ENCODE measurements around the gene RBM33.
"Not testable (repeated sequence)": the region's sequence is repeated elsewhere in the genome, so short reads cannot be mapped to it uniquely, and the experiment has no call there.

RBM33 gene

DNA sequence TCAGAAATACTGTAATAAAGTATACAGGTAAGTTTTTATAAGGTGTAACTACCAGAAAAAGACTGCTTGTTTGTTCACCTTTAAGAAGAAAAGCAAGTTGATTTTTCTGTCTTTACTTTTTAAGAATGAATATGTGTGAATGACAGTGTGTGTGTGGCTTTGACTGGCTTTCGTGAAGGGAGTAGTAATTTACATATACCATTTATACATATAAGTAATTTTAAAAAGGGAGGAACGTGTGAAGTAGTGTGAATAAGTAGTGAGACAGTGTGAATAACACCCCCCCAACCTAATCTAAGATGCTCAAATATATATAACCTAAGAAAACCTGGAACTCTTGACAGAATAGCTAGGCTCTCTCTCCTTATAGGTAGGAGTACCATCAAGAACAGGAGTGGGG lies 33.2 kb downstream of the RBM33 start:
- no peak overlapping the region for H2AFZ ChIP-seq (ENCODE audit: low read depth, low read length)
- H3K36me3 ChIP-seq (ENCODE audit: insufficient read depth, low read length): peaks cover 61% of the 10 kb centered on the region
- no peaks in the 10 kb centered on the region for H3K4me1 ChIP-seq (ENCODE audit: insufficient read depth, low read length)
- no peaks in the 10 kb centered on the region for H3K9me3 ChIP-seq (ENCODE audit: low read length)
- H3K4me3 ChIP-seq (ENCODE audit: low read length): no peak overlapping the region
- H3K27me3 ChIP-seq (ENCODE audit: insufficient read depth, low read length): no peaks in the 10 kb centered on the region

- H3K9me3 ChIP-seq (ENCODE audit: low read length): no peaks in the 10 kb centered on the region
- no peak overlapping the region for H2AFZ ChIP-seq (ENCODE audit: low read depth, low read length)
- no peak overlapping the region for H3K4me3 ChIP-seq (ENCODE audit: low read length)
- peaks cover 67% of the 10 kb centered on the region for H3K36me3 ChIP-seq (ENCODE audit: insufficient read depth, low read length)
- peaks cover 2% of the 10 kb centered on the region for H3K4me1 ChIP-seq (ENCODE audit: insufficient read depth, low read length)
- H3K27me3 ChIP-seq (ENCODE audit: insufficient read depth, low read length): no peaks in the 10 kb centered on the region
These were observed 35.7 kb downstream of the RBM33 start for GRCh38 chr7:155680124-155680523.

DNA sequence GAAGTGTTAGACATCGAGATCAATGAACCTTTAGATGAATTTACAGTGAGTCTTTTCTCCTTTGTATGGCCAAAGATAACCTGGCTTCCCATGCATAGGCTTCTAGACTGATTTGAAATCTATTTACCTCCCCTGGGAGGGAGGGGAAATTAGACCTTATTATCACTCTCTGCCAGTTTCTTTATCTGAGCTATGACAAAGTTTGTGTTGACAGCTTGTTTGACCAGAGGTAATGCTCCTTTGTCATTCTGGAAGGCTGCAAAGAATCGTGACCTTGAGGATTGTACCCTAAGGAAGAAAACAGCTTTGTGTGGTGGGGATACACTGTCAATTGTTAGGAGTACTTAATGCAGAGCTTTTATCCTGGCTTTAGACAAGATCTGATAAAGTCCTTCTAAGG lies 36.4 kb downstream of the RBM33 start:
- H2AFZ ChIP-seq (ENCODE audit: low read depth, low read length): no peak overlapping the region
- peaks cover 70% of the 10 kb centered on the region for H3K36me3 ChIP-seq (ENCODE audit: insufficient read depth, low read length)
- H3K9me3 ChIP-seq (ENCODE audit: low read length): peaks cover 2% of the 10 kb centered on the region
- H3K27me3 ChIP-seq (ENCODE audit: insufficient read depth, low read length): no peaks in the 10 kb centered on the region
- H3K4me3 ChIP-seq (ENCODE audit: low read length): no peak overlapping the region
- H3K4me1 ChIP-seq (ENCODE audit: insufficient read depth, low read length): peaks cover 2% of the 10 kb centered on the region

DNA sequence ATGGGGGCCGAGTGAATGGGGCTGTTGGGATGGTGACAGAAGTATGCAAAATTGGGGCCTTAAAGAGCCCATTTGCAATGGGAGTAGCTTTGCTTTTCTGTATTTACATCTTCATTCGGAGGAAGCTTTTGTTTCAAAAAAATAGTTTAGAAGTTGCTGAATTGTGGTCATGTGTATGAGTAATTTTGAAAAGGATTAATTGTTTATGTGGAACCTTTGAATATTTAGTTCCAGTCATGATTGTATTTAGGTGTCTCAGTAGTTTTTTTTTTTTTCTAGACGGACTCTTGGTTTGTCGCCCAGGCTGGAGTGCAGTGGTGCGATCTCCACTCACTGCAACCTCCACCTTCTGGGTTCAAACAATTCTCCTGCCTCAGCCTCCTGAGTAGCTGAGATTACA lies 37.2 kb downstream of the RBM33 start:
- peaks cover 5% of the 10 kb centered on the region for H3K9me3 ChIP-seq (ENCODE audit: low read length)
- no peaks in the 10 kb centered on the region for H3K27me3 ChIP-seq (ENCODE audit: insufficient read depth, low read length)
- H3K4me3 ChIP-seq (ENCODE audit: low read length): no peak overlapping the region
- H3K4me1 ChIP-seq (ENCODE audit: insufficient read depth, low read length): peaks cover 2% of the 10 kb centered on the region
- peaks cover 65% of the 10 kb centered on the region for H3K36me3 ChIP-seq (ENCODE audit: insufficient read depth, low read length)
- no peak overlapping the region for H2AFZ ChIP-seq (ENCODE audit: low read depth, low read length)

DNA sequence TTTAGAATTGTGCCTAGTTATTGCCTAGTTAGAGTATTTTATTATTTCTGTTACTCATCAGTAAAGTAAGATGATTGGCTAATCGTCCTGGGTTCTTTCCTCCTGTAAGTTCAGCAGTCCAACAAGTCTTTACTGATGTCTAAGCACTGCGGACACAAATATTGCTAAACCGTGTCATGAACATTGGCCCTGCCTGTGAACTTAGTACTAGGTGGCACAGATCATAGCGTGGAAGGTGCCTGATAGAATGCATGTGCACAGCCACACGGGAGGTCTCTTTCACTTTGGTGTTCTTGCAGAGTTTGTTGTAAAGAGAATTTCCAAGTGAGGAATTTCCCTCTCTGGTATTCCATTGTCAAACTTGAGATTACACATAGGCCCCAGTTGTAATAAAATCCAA lies 38.0 kb downstream of the RBM33 start:
- no peaks in the 10 kb centered on the region for H3K27me3 ChIP-seq (ENCODE audit: insufficient read depth, low read length)
- peaks cover 5% of the 10 kb centered on the region for H3K9me3 ChIP-seq (ENCODE audit: low read length)
- peaks cover 62% of the 10 kb centered on the region for H3K36me3 ChIP-seq (ENCODE audit: insufficient read depth, low read length)
- H3K4me3 ChIP-seq (ENCODE audit: low read length): no peak overlapping the region
- peaks cover 2% of the 10 kb centered on the region for H3K4me1 ChIP-seq (ENCODE audit: insufficient read depth, low read length)
- no peak overlapping the region for H2AFZ ChIP-seq (ENCODE audit: low read depth, low read length)

DNA sequence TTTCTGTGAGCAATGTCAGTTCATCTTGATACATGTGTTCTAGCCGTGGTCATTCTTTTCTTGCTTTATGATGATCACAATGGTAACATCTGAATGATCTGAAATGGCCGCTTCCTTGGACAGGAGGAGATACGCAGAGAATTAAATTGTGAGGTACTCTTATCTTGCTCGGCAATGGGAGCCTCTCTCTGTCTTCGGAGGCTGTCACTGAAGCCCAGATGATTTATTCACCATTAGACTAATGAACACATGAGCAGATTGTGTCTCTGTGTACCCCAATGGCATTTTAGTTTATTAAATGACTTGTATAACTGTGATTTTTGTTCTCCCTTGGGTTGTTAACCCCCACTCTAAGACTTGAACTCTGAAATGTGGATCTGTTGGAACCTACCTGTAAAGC lies 38.6 kb downstream of the RBM33 start:
- H2AFZ ChIP-seq (ENCODE audit: low read depth, low read length): no peak overlapping the region
- H3K4me1 ChIP-seq (ENCODE audit: insufficient read depth, low read length): peaks cover 2% of the 10 kb centered on the region
- peaks cover 58% of the 10 kb centered on the region for H3K36me3 ChIP-seq (ENCODE audit: insufficient read depth, low read length)
- peaks cover 5% of the 10 kb centered on the region for H3K9me3 ChIP-seq (ENCODE audit: low read length)
- no peaks in the 10 kb centered on the region for H3K27me3 ChIP-seq (ENCODE audit: insufficient read depth, low read length)
- no peak overlapping the region for H3K4me3 ChIP-seq (ENCODE audit: low read length)

- no peak overlapping the region for H3K4me3 ChIP-seq (ENCODE audit: low read length)
- H3K4me1 ChIP-seq (ENCODE audit: insufficient read depth, low read length): peaks cover 2% of the 10 kb centered on the region
- peaks cover 5% of the 10 kb centered on the region for H3K9me3 ChIP-seq (ENCODE audit: low read length)
- H2AFZ ChIP-seq (ENCODE audit: low read depth, low read length): no peak overlapping the region
- H3K36me3 ChIP-seq (ENCODE audit: insufficient read depth, low read length): peaks cover 56% of the 10 kb centered on the region
- H3K27me3 ChIP-seq (ENCODE audit: insufficient read depth, low read length): no peaks in the 10 kb centered on the region
These were observed 39.3 kb downstream of the RBM33 start for GRCh38 chr7:155683714-155684113.

- Histone ChIP-seq H2AFZ (ENCODE audit: low read depth, low read length) (no peak overlapping the region), H3K4me1 (ENCODE audit: insufficient read depth, low read length) (peaks cover 2% of the 10 kb centered on the region), H3K36me3 (ENCODE audit: insufficient read depth, low read length) (peaks cover 52% of the 10 kb centered on the region), H3K27me3 (ENCODE audit: insufficient read depth, low read length) (no peaks in the 10 kb centered on the region), H3K9me3 (ENCODE audit: low read length) (peaks cover 5% of the 10 kb centered on the region), H3K4me3 (ENCODE audit: low read length) (no peak overlapping the region)
These were observed 40.1 kb downstream of the RBM33 start for GRCh38 chr7:155684543-155684942.

DNA sequence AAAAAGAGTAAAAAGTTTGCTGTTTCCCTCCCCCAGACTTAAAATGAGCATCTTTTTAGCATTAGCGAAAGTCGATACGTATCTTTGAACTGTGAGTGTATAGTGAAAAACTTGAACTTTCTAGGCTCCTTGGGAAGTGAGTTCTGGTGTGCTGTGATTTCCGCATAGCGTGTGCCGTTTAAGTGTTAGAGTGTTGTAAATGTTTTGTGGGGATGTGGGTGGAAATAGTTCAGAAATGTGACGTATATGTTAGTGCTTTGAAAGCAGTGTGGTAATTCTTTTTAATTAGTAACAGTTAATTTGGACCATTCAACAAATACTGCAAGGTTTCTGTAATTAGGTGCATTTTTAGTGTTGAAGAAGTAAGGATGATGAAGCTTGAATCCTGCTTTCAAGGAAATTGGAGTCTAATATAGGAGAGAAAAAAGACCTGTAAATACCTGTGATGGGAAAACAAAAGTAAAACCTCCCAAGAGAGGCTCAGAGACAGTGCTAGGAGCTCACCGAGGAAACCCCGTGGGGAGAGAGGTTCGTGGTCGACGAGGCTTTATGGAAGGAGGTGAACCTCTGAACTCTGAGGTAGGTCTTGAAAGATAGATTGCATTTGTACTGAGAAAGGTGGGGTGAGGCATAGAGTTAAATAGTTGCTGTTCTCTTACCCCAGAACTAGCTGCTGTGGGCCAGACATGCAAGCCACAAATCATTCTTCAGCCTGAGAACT lies 40.8 kb downstream of the RBM33 start:
- peaks cover 5% of the 10 kb centered on the region for H3K9me3 ChIP-seq (ENCODE audit: low read length)
- H3K4me1 ChIP-seq (ENCODE audit: insufficient read depth, low read length): peaks cover 2% of the 10 kb centered on the region
- no peak overlapping the region for H3K4me3 ChIP-seq (ENCODE audit: low read length)
- no peak overlapping the region for H2AFZ ChIP-seq (ENCODE audit: low read depth, low read length)
- H3K27me3 ChIP-seq (ENCODE audit: insufficient read depth, low read length): no peaks in the 10 kb centered on the region
- peaks cover 48% of the 10 kb centered on the region for H3K36me3 ChIP-seq (ENCODE audit: insufficient read depth, low read length)

DNA sequence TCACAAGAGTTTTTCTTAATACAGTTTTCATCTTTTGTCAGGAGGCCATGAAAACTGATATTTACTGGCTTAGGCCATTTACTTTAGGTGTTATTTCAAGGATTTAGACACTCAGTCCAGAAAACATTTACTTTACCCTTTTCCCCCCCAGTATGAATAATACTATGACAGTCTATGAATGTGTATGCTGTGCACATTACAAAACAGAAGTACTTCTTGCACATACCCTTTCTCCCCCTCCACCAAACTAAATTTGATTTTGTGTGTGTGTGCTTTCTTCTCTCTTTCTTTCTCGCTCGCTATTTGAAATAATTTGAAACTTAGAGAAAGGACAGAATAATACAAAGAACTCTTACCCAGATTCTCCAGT lies 41.3 kb downstream of the RBM33 start:
- H3K36me3 ChIP-seq (ENCODE audit: insufficient read depth, low read length): peaks cover 43% of the 10 kb centered on the region
- no peak overlapping the region for H2AFZ ChIP-seq (ENCODE audit: low read depth, low read length)
- H3K9me3 ChIP-seq (ENCODE audit: low read length): peaks cover 5% of the 10 kb centered on the region
- H3K27me3 ChIP-seq (ENCODE audit: insufficient read depth, low read length): no peaks in the 10 kb centered on the region
- H3K4me1 ChIP-seq (ENCODE audit: insufficient read depth, low read length): peaks cover 2% of the 10 kb centered on the region
- H3K4me3 ChIP-seq (ENCODE audit: low read length): no peak overlapping the region

DNA sequence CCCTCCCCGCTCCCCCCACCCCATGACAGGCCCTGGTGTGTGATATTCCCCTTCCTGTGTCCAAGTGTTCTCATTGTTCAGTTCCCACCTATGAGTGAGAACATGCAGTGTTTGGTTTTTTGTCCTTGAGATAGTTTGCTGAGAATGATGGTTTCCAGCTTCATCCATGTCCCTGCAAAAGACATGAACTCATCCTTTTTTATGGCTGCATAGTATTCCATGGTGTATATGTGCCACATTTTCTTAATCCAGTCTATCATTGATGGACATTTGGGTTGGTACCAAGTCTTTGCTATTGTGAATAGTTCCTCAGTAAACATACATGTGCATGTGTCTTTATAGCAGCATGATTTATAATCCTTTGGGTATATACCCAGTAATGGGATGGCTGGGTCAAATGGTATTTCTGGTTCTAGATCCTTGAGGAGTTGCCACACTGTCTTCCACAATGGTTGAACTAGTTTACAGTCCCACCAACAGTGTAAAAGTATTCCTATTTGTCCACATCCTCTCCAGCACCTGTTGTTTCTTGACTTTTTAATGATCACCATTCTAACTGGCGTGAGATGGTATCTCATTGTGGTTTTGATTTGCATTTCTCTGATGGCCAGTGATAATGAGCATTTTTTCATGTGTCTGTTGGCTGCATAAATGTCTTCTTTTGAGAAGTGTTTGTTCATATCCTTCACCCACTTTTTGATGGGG lies 42.3 kb downstream of the RBM33 start:
- not testable (repeated sequence) for H3K4me3 ChIP-seq (ENCODE audit: low read length); H3K9me3 ChIP-seq (ENCODE audit: low read length); H2AFZ ChIP-seq (ENCODE audit: low read depth, low read length); H3K4me1 ChIP-seq (ENCODE audit: insufficient read depth, low read length); H3K27me3 ChIP-seq (ENCODE audit: insufficient read depth, low read length)
- peaks cover 33% of the 10 kb centered on the region for H3K36me3 ChIP-seq (ENCODE audit: insufficient read depth, low read length)

DNA sequence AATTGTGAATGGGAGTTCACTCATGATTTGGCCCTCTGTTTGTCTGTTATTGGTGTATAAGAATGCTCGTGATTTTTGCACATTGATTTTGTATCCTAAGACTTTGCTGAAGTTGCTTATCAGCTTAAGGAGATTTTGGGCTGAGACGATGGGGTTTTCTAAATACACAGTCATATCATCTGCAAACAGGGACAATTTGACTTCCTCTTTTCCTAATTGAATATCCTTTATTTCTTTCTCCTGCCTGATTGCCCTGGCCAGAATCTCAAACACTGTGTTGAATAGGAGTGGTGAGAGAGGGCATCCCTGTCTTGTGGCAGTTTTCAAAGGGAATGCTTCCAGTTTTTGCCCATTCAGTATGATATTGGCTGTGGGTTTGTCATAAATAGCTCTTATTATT lies 43.8 kb downstream of the RBM33 start:
- H3K4me3 ChIP-seq (ENCODE audit: low read length); H3K9me3 ChIP-seq (ENCODE audit: low read length); H3K4me1 ChIP-seq (ENCODE audit: insufficient read depth, low read length); H2AFZ ChIP-seq (ENCODE audit: low read depth, low read length); H3K27me3 ChIP-seq (ENCODE audit: insufficient read depth, low read length): not testable (repeated sequence)
- peaks cover 21% of the 10 kb centered on the region for H3K36me3 ChIP-seq (ENCODE audit: insufficient read depth, low read length)

DNA sequence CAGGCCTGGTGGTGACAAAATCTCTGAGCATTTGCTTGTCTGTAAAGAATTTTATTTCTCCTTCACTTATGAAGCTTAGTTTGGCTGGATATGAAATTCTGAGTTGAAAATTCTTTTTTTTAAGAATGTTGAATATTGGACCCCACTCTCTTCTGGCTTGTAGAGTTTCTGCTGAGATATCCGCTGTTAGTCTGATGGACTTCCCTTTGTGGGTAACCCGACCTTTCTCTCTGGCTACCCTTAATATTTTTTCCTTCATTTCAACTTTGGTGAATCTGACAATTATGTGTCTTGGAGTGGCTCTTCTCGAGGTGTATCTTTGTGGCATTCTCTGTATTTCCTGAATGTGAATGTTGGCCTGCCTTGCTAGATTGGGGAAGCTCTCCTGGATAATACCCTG lies 46.2 kb downstream of the RBM33 start:
- not testable (repeated sequence) for H3K36me3 ChIP-seq (ENCODE audit: insufficient read depth, low read length); H2AFZ ChIP-seq (ENCODE audit: low read depth, low read length); H3K9me3 ChIP-seq (ENCODE audit: low read length); H3K27me3 ChIP-seq (ENCODE audit: insufficient read depth, low read length); H3K4me3 ChIP-seq (ENCODE audit: low read length); H3K4me1 ChIP-seq (ENCODE audit: insufficient read depth, low read length)

GRCh38 chr7:155692317-155692716 lies 47.9 kb downstream of the RBM33 start:
- Histone ChIP-seq H3K4me1 (ENCODE audit: insufficient read depth, low read length) (no peaks in the 10 kb centered on the region), H3K36me3 (ENCODE audit: insufficient read depth, low read length) (peaks cover 1% of the 10 kb centered on the region), H3K9me3 (ENCODE audit: low read length) (no peaks in the 10 kb centered on the region), H3K4me3 (ENCODE audit: low read length) (no peak overlapping the region), H3K27me3 (ENCODE audit: insufficient read depth, low read length) (no peaks in the 10 kb centered on the region), H2AFZ (ENCODE audit: low read depth, low read length) (no peak overlapping the region)
